ENCODE data around the gene SLC16A1. TPM values are rescaled to one million over a fixed set of nuclear protein-coding genes. Genes with fewer than 3 reads are reported as not detected.

The SLC16A1 gene
- total RNA-seq, result 111 and 149 TPM in 2 replicates

DNA sequence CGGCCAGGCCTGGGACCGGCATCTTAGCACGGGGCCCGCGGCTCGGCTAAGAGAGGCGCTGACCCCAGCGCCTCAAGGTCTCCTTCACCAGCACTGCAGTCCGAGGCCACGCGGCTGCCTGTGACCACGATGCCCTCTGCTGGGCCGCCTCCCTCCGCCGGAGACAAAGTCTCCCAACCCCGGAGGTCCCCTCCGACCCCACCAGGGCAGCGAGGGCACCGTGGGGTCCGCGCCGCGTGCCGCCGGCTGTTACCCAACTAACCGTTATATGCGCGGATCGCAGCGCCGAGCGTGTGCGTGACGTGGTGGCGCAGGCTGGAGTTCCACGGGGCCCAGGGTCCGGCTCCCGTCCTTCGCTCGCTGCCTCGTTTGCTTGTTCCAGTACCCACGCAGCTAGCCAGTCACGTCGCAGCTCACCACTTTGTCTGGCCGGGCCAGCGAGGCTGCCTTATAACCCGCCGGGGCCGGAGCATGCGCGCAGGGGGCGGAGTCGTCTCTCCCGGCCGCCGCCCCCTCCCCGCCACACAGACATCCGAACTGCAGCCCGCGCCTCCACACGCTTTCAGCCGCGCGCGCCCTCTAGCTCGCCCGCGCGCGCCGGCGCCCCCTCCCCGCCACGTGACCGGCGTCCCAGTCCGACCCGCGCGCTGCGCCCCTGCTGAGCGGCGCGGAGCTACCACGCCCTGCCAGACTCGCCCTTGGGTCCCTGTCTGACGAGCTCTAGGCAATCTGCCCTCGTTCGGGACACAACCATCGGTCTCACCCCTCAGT is at the start of gene SLC16A1:
SLC16A1 (minus strand) TSS at position 424 of the 771 bp plus-strand sequence. CDS start 26,888 bp downstream, outside the sequence.

Other genes starting within 250 kb of the SLC16A1 start
- gene RHOC, start 249.1 kb downstream of the SLC16A1 start, total RNA-seq, result 395 and 669 TPM in 2 replicates
- 1.1 and 1.8 TPM in 2 replicates for gene PPM1J, start 240.9 kb downstream of the SLC16A1 start, total RNA-seq
- 13.7 and 15.2 TPM in 2 replicates for gene LRIG2, start 117.0 kb upstream of the SLC16A1 start, total RNA-seq